ENCODE data around the gene ACAT1. TPM values are rescaled to one million over a fixed set of nuclear protein-coding genes. Genes with fewer than 3 reads are reported as not detected.

Gene ACAT1
- total and polyA plus RNA-seq, 10 of the 15 experiments (the other 5 are each of a cell fraction or from before 2014, with no cell fraction given) = 57.1 to 139 (median 91.2) TPM

- POLR2A ChIA-PET = interaction anchor here (0.6 kb wide), 1 partner anchor 46 kb away, joined by 6 read pairs; no protein-coding TSS in a partner anchor
- DNase-seq (ENCODE audit: low read depth, low spot score) = no peak
- intact Hi-C loops (cut with micrococcal nuclease; ENCODE audit: unreplicated experiment) = no loop called here
These were observed 20.9 kb downstream of the ACAT1 start for GRCh38 chr11:108142304-108142703.

More at GRCh38 chr11:108142304-108142703, 20.9 kb downstream of the ACAT1 start:
- H3K9ac ChIP-seq (ENCODE audit: control insufficient read depth, insufficient read depth, low read length) = no peak overlapping the region
- H3K79me2 ChIP-seq (ENCODE audit: control insufficient read depth, insufficient read depth, low read length) = no peaks in the 10 kb centered on the region
- WGBS (ENCODE audit: insufficient coverage, insufficient replicate concordance, low lambda C conversion rate, missing lambda C conversion rate) = 90% methylated on average over 7 of the region's 7 CpGs
- H2AFZ ChIP-seq (ENCODE audit: control insufficient read depth, low read depth, low read length) = no peak overlapping the region
- H3K27me3 ChIP-seq (replicated peaks in 1 of 2; ENCODE audit: control insufficient read depth in 2 of 2, insufficient read depth in 2 of 2, low read length in 1 of 2) = no peaks in the 10 kb centered on the region
- in situ Hi-C loops (cut with MboI) = no loop called here
- no peaks in the 10 kb centered on the region for H4K20me1 ChIP-seq (ENCODE audit: control insufficient read depth, insufficient read depth)
- FAIRE-seq (no peak), ATAC-seq (no peak)
- H3K4me1 ChIP-seq (ENCODE audit: control insufficient read depth, insufficient read depth, low read length) = no peaks in the 10 kb centered on the region
- ChIA-PET RAD21 (ENCODE audit: unreplicated experiment) (interaction anchor here (0.8 kb wide), 1 partner anchor 43 kb away, joined by 4 read pairs; no protein-coding TSS in a partner anchor), CTCF (interaction anchor here (1.2 to 1.9 kb wide), 3 partner anchors 24 to 513 kb away, joined by 3 to 7 read pairs (median 3); no protein-coding TSS in a partner anchor), SMC1A (ENCODE audit: uncharacterized antibody, unreplicated experiment) (interaction anchor here (1.0 to 1.4 kb wide), 3 partner anchors 12 to 503 kb away, joined by 3 to 5 read pairs (median 3); no protein-coding TSS in a partner anchor)
- H3K27ac ChIP-seq (ENCODE audit: control insufficient read depth, insufficient read depth) = no peak overlapping the region
- TF ChIP-seq CHD1 (IDR thresholded peaks at IDR 0.05; ENCODE audit: low read depth, low read length) (no peak), NRF1 (conservative IDR thresholded peaks at IDR 0.05; ENCODE audit: low read depth, low read length) (no peak), DPF2 (IDR thresholded peaks at IDR 0.05) (no peak), KAT2A (conservative IDR thresholded peaks at IDR 0.05; ENCODE audit: control insufficient read depth, low read depth, low read length) (no peak), ZBED1 (IDR thresholded peaks at IDR 0.05; ENCODE audit: borderline replicate concordance) (no peak), HSF1 (IDR thresholded peaks at IDR 0.05; ENCODE audit: low read depth, low read length) (no peak), LARP7 (IDR thresholded peaks at IDR 0.05) (no peak), HDGF (IDR thresholded peaks at IDR 0.05) (no peak), BCL11A (IDR thresholded peaks at IDR 0.05; ENCODE audit: low read depth, low read length) (no peak), POLR2A (IDR thresholded peaks at IDR 0.05; ENCODE audit: low read depth, low read length) (no peak), TCF7 (IDR thresholded peaks at IDR 0.05; ENCODE audit: borderline replicate concordance) (no peak), RBBP5 (conservative IDR thresholded peaks at IDR 0.05) (no peak), NR2C2 (IDR thresholded peaks at IDR 0.05; ENCODE audit: borderline replicate concordance, control insufficient read depth, insufficient read length, low read depth) (no peak), SMAD5 (IDR thresholded peaks at IDR 0.05; ENCODE audit: low read depth) (no peak), ATF3 (IDR thresholded peaks at IDR 0.05; ENCODE audit: borderline replicate concordance, extremely low read depth, low read depth, low read length) (no peak), TBL1XR1 (IDR thresholded peaks at IDR 0.05; ENCODE audit: low read depth, low read length) (no peak), IRF4 (IDR thresholded peaks at IDR 0.05; ENCODE audit: low read depth, low read length) (no peak), EED (IDR thresholded peaks at IDR 0.05; ENCODE audit: low read depth) (no peak), CTCF (IDR thresholded peaks at IDR 0.05 in 2 of 3, conservative IDR thresholded peaks at IDR 0.05 in 1 of 3; ENCODE audit: control insufficient read depth in 2 of 3, extremely low read depth in 1 of 3, insufficient read depth in 1 of 3, low read depth in 3 of 3, low read length in 3 of 3) (no peak)
- no peaks in the 10 kb centered on the region for H3K9me3 ChIP-seq (replicated peaks; ENCODE audit: control insufficient read depth, insufficient read depth, low read length)
- H3K4me2 ChIP-seq (ENCODE audit: control insufficient read depth, insufficient read depth) = no peak overlapping the region
- peaks cover 6 to 24% of the 10 kb centered on the region in 2 experiments for H3K36me3 ChIP-seq (ENCODE audit: control insufficient read depth in 2 of 2, insufficient read depth in 2 of 2, low read length in 1 of 2)
- BruUV-seq (replicated peaks) = no TSS peak
- no peak overlapping the region for H3K4me3 ChIP-seq
